DOHH2 (cell line): ENCODE results near the gene PRICKLE1.

Source experiments
- H3F3A ChIP-seq: fragments of 200-600 bp; sonication (generic), shearing (Covaris generic); 2 replicates; pipeline ENCODE4 v1.6.0; 2016; ENCODE audit warnings: antibody characterized with exemption, mild to moderate bottlenecking; ENCODE audit not compliant: control insufficient read depth, insufficient read depth
- H3K27ac ChIP-seq: fragments of 200-600 bp; sonication (generic); 2 replicates; pipeline ENCODE4 v1.5.1; 2014; ENCODE audit warnings: low read depth, mild to moderate bottlenecking, low read length, moderate library complexity
- H3K27me3 ChIP-seq: fragments of 200-600 bp; sonication (generic); 2 replicates; pipeline ENCODE4 v1.6.1; 2014; ENCODE audit warnings: mild to moderate bottlenecking, low read length, mixed read lengths; ENCODE audit not compliant: control insufficient read depth
- H3K36me3 ChIP-seq: fragments of 200-600 bp; sonication (generic); 2 replicates; pipeline ENCODE4 v1.6.1; 2014; ENCODE audit warnings: mild to moderate bottlenecking, low read length, moderate library complexity, mixed read lengths; ENCODE audit not compliant: control insufficient read depth
- H3K4me1 ChIP-seq: fragments of 200-600 bp; sonication (generic); 2 replicates; pipeline ENCODE4 v1.6.1; 2014; ENCODE audit warnings: mild to moderate bottlenecking, low read length, mixed read lengths; ENCODE audit not compliant: control insufficient read depth
- H3K4me2 ChIP-seq: fragments of 200-600 bp; sonication (generic); 2 replicates; pipeline ENCODE4 v1.6.0; 2014; ENCODE audit warnings: mild to moderate bottlenecking, low read length, moderate library complexity
- H3K4me3 ChIP-seq: fragments of 200-600 bp; sonication (generic); 2 replicates; pipeline ENCODE4 v1.5.1; 2014; ENCODE audit warnings: mild to moderate bottlenecking, low read length, mixed read lengths
- H3K79me2 ChIP-seq: fragments of 200-600 bp; sonication (generic); 2 replicates; pipeline ENCODE4 v1.6.1; 2014; ENCODE audit warnings: mild to moderate bottlenecking, low read length, mixed read lengths; ENCODE audit not compliant: control insufficient read depth
- H3K9me2 ChIP-seq: fragments of 200-600 bp; sonication (generic); replicated peaks from 2 replicates; pipeline ENCODE4 v1.6.1; 2014; ENCODE audit warnings: mild to moderate bottlenecking, low read length, mixed read lengths; ENCODE audit not compliant: control insufficient read depth
- H3K9me3 ChIP-seq: fragments of 200-600 bp; sonication (generic); 2 replicates; pipeline ENCODE4 v1.6.1; 2014; ENCODE audit warnings: antibody characterized with exemption, low read length, mixed read lengths; ENCODE audit not compliant: control insufficient read depth, insufficient read depth
- H4K20me1 ChIP-seq: fragments of 200-600 bp; sonication (generic); 2 replicates; pipeline ENCODE4 v1.6.0; 2014; ENCODE audit warnings: low read depth, mild to moderate bottlenecking, antibody characterized with exemption, low read length, moderate library complexity; ENCODE audit not compliant: control insufficient read depth, insufficient read depth
- EZH2phosphoT487 ChIP-seq: fragments of 200-600 bp; sonication (generic); IDR thresholded peaks from 2 replicates; pipeline ENCODE4 v1.6.1; 2017; ENCODE audit warnings: borderline replicate concordance, mild to moderate bottlenecking, antibody characterized with exemption, low read length, moderate library complexity, mixed read lengths
- TF ChIP-seq, protein P1 (sequence below): fragments of 200-600 bp; sonication (generic); IDR thresholded peaks from one replicate; pipeline ENCODE4 v1.5.1; 2014; ENCODE audit warnings: antibody characterized with exemption, mild to moderate bottlenecking, low read depth, low read length; ENCODE audit not compliant: poor library complexity, severe bottlenecking

Gene PRICKLE1

DNA sequence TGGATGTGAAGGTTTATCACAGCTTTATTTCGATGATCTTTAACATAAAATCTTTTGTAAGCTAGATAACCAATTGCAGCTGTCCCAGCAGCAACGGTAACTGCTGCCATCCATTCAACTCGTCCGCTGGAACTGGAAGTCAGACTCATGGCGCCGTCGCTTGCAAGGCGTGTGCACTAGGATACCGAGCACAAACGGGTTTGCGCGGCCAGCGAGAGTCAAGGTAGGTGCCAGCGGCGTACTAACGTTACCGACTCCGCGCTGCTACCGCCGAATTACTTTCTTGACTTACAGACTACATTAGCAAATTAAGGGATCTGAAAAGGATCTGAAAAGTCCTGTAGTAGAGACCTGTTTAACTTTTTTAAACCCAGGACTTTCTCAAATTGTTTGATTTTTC lies 47.4 kb upstream of the PRICKLE1 start:
- no peaks in the 10 kb centered on the region for H3F3A ChIP-seq
- H3K27ac ChIP-seq: no peak overlapping the region
- H3K4me1 ChIP-seq: no peaks in the 10 kb centered on the region
- H3K9me2 ChIP-seq: no peaks in the 10 kb centered on the region
- TF ChIP-seq, protein P1, sequence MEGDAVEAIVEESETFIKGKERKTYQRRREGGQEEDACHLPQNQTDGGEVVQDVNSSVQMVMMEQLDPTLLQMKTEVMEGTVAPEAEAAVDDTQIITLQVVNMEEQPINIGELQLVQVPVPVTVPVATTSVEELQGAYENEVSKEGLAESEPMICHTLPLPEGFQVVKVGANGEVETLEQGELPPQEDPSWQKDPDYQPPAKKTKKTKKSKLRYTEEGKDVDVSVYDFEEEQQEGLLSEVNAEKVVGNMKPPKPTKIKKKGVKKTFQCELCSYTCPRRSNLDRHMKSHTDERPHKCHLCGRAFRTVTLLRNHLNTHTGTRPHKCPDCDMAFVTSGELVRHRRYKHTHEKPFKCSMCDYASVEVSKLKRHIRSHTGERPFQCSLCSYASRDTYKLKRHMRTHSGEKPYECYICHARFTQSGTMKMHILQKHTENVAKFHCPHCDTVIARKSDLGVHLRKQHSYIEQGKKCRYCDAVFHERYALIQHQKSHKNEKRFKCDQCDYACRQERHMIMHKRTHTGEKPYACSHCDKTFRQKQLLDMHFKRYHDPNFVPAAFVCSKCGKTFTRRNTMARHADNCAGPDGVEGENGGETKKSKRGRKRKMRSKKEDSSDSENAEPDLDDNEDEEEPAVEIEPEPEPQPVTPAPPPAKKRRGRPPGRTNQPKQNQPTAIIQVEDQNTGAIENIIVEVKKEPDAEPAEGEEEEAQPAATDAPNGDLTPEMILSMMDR: no peak
- no peak for TF ChIP-seq EZH2phosphoT487
- no peak overlapping the region for H3K4me2 ChIP-seq
- H3K79me2 ChIP-seq: no peaks in the 10 kb centered on the region
- no peak overlapping the region for H3K4me3 ChIP-seq
- H4K20me1 ChIP-seq: no peaks in the 10 kb centered on the region
- no peaks in the 10 kb centered on the region for H3K9me3 ChIP-seq
- no peaks in the 10 kb centered on the region for H3K36me3 ChIP-seq
- no peaks in the 10 kb centered on the region for H3K27me3 ChIP-seq

DNA sequence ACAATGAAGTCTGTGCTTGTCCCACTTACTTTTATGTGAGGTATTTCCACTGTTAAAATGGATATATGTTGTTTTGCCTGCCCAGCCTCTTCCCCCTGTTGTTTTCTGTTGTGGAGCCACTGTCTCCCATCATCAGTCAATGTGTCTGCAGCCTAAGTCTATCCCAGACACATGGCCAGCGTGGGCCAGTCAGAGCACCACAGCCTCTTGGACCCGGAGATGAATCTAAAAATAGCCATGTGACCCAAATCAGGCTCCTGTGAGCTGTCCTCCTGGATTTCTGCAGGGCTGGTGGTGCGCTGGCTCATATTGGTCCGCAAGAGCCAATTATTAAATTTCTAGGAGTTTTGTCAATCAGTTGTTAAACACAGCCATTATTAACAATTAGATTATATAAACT lies 44.0 kb upstream of the PRICKLE1 start:
- no peak for TF ChIP-seq EZH2phosphoT487
- TF ChIP-seq, protein P1: no peak
- H3K9me2 ChIP-seq: no peaks in the 10 kb centered on the region
- H3K27me3 ChIP-seq: no peaks in the 10 kb centered on the region; the same call in 1 of the 2 replicates
- H3K36me3 ChIP-seq: no peaks in the 10 kb centered on the region
- H3K4me1 ChIP-seq: no peaks in the 10 kb centered on the region
- H3K4me2 ChIP-seq: no peak overlapping the region
- no peaks in the 10 kb centered on the region for H4K20me1 ChIP-seq
- H3F3A ChIP-seq: no peaks in the 10 kb centered on the region
- no peaks in the 10 kb centered on the region for H3K79me2 ChIP-seq
- H3K4me3 ChIP-seq: no peak overlapping the region
- H3K27ac ChIP-seq: no peak overlapping the region
- no peaks in the 10 kb centered on the region for H3K9me3 ChIP-seq

DNA sequence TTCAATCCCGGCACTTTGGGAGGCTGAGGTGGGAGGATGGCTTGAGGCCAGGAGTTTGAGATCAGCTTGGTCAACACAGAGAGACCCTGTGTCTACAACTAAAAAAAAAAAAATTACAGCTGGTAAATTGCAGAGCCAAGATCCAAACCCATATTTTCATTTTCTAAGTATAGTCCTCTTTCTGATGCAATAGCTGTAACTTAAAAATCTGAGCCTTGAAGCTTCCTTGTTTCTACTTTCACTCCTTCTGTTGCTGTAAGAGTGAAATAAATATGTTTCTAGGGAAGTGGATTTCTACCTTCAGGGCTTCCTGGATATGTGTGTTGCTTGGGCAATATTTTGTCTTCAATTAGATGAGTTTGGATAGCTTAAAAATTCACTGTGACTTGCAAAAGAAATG lies 42.0 kb upstream of the PRICKLE1 start:
- Histone ChIP-seq H3K27me3 (no peaks in the 10 kb centered on the region; the same call in 1 of the 2 replicates), H3K4me2 (no peak overlapping the region), H3K9me2 (no peaks in the 10 kb centered on the region), H3F3A (no peaks in the 10 kb centered on the region), H3K27ac (no peak overlapping the region), H3K36me3 (no peaks in the 10 kb centered on the region), H3K4me3 (no peak overlapping the region), H4K20me1 (no peaks in the 10 kb centered on the region), H3K4me1 (no peaks in the 10 kb centered on the region), H3K79me2 (no peaks in the 10 kb centered on the region), H3K9me3 (no peaks in the 10 kb centered on the region)
- no peak for TF ChIP-seq EZH2phosphoT487
- TF ChIP-seq, protein P1: no peak
